Large intestine (tissue), 12 donors: Measurements from ENCODE around the gene CAPN3. TPM values are rescaled to one million over a fixed set of nuclear protein-coding genes. Genes with fewer than 3 reads are reported as not detected.
"Not testable (repeated sequence)": the region's sequence is repeated elsewhere in the genome, so short reads cannot be mapped to it uniquely, and the experiment has no call there.

Experiments
- DNase-seq, 2 donors: peaks; one replicate each; pipeline versions ENCODE4 v3.0.0 to v3.0.0-alpha.2; 2013
- H3K27ac ChIP-seq: one replicate; pipeline ENCODE4 v1.5.1; 2013; ENCODE audit warnings: low read length
- H3K27me3 ChIP-seq: 2 replicates; pipeline ENCODE4 v1.6.1; 2013; ENCODE audit warnings: low read length; ENCODE audit not compliant: control insufficient read depth, insufficient read depth
- H3K36me3 ChIP-seq: 2 replicates; pipeline ENCODE4 v1.6.1; 2013; ENCODE audit warnings: low read length; ENCODE audit not compliant: control insufficient read depth, insufficient read depth
- H3K4me1 ChIP-seq: one replicate; pipeline ENCODE4 v1.6.1; 2013; ENCODE audit warnings: low read length; ENCODE audit not compliant: control insufficient read depth, insufficient read depth
- H3K4me3 ChIP-seq: one replicate; pipeline ENCODE4 v1.5.1; 2013; ENCODE audit warnings: low read length
- H3K9me3 ChIP-seq: one replicate; pipeline ENCODE4 v1.6.1; 2013; ENCODE audit warnings: mild to moderate bottlenecking, low read depth, low read length, moderate library complexity; ENCODE audit not compliant: control insufficient read depth
- WGBS: methylation state at CpG from one replicate; pipeline ENCODE4 v1.1.5; 2013; ENCODE audit warnings: low lambda C conversion rate; ENCODE audit not compliant: insufficient coverage; 5-methylcytosine and 5-hydroxymethylcytosine counted together
- long read RNA-seq, 11 donors: transcript quantifications; one replicate each; lab custom pipeline, GENCODE V29; 2026
- polyA plus RNA-seq: library from polyadenylated mRNA; unstranded; fragments of 120-200 nt; gene quantifications from one replicate; pipeline ENCODE4 v1.2.1, GENCODE V29; 2013

The CAPN3 gene
- polyA plus RNA-seq = 229 TPM
- long read RNA-seq, donor 1, transcript CAPN3-202 (9 exons, 1,271 nt) = major isoform, 18 of 25 reads
- long read RNA-seq, donor 1, partial matches to known transcripts = 0 of 25 reads
- long read RNA-seq, donor 1, other reads (novel, unspliced or antisense) = 0 of 25 reads
- long read RNA-seq, donor 2, transcript CAPN3-202 (9 exons, 1,271 nt) = major isoform, 32 of 74 reads
- long read RNA-seq, donor 2, transcript CAPN3-209 (8 exons, 1,934 nt) = minor isoform, 9 of 74 reads
- long read RNA-seq, donor 2, transcript CAPN3-210 (9 exons, 915 nt) = minor isoform, 11 of 74 reads
- long read RNA-seq, donor 2, partial matches to known transcripts = 13 of 74 reads
- long read RNA-seq, donor 2, other reads (novel, unspliced or antisense) = 9 of 74 reads
- long read RNA-seq, donor 3 = 0 reads
- long read RNA-seq, donor 4, partial matches to known transcripts = 0 of 3 reads
- long read RNA-seq, donor 4, other reads (novel, unspliced or antisense) = 0 of 3 reads
- long read RNA-seq, donor 5, partial matches to known transcripts = 0 of 2 reads
- long read RNA-seq, donor 5, other reads (novel, unspliced or antisense) = 0 of 2 reads
- long read RNA-seq, donor 6, transcript CAPN3-210 (9 exons, 915 nt) = minor isoform, 6 of 123 reads
- long read RNA-seq, donor 6, transcript CAPN3-202 (9 exons, 1,271 nt) = major isoform, 49 of 123 reads
- long read RNA-seq, donor 6, transcript CAPN3-209 (8 exons, 1,934 nt) = minor isoform, 8 of 123 reads
- long read RNA-seq, donor 6, partial matches to known transcripts = 52 of 123 reads
- long read RNA-seq, donor 6, other reads (novel, unspliced or antisense) = 6 of 123 reads
- long read RNA-seq, donor 7, partial matches to known transcripts = 0 of 1 reads
- long read RNA-seq, donor 7, other reads (novel, unspliced or antisense) = 0 of 1 reads
- long read RNA-seq, donor 8, transcript CAPN3-210 (9 exons, 915 nt) = minor isoform, 13 of 119 reads
- long read RNA-seq, donor 8, transcript CAPN3-202 (9 exons, 1,271 nt) = major isoform, 65 of 119 reads
- long read RNA-seq, donor 8, transcript CAPN3-209 (8 exons, 1,934 nt) = minor isoform, 5 of 119 reads
- long read RNA-seq, donor 8, partial matches to known transcripts = 20 of 119 reads
- long read RNA-seq, donor 8, other reads (novel, unspliced or antisense) = 15 of 119 reads
- long read RNA-seq, donor 9, transcript CAPN3-202 (9 exons, 1,271 nt) = major isoform, 49 of 58 reads
- long read RNA-seq, donor 9, transcript CAPN3-210 (9 exons, 915 nt) = minor isoform, 7 of 58 reads
- long read RNA-seq, donor 9, partial matches to known transcripts = 0 of 58 reads
- long read RNA-seq, donor 9, other reads (novel, unspliced or antisense) = 0 of 58 reads
- long read RNA-seq, donor 10, transcript CAPN3-209 (8 exons, 1,934 nt) = minor isoform, 5 of 85 reads
- long read RNA-seq, donor 10, transcript CAPN3-210 (9 exons, 915 nt) = minor isoform, 9 of 85 reads
- long read RNA-seq, donor 10, transcript CAPN3-202 (9 exons, 1,271 nt) = major isoform, 52 of 85 reads
- long read RNA-seq, donor 10, partial matches to known transcripts = 9 of 85 reads
- long read RNA-seq, donor 10, other reads (novel, unspliced or antisense) = 10 of 85 reads
- long read RNA-seq, donor 11, transcript CAPN3-210 (9 exons, 915 nt) = minor isoform, 9 of 53 reads
- long read RNA-seq, donor 11, transcript CAPN3-202 (9 exons, 1,271 nt) = major isoform, 41 of 53 reads
- long read RNA-seq, donor 11, partial matches to known transcripts = 0 of 53 reads
- long read RNA-seq, donor 11, other reads (novel, unspliced or antisense) = 0 of 53 reads

GRCh38 chr15:42359249-42359648 lies at the start of gene CAPN3:
CAPN3 (plus strand) TSS chr15:42359501; CDS start chr15:42359806, 305 bp downstream.
- peaks cover 14% of the 10 kb centered on the region for H3K36me3 ChIP-seq
- H3K4me1 ChIP-seq = no peaks in the 10 kb centered on the region
- H3K4me3 ChIP-seq = no peak within 1 kb of the TSS
- no peaks in the 10 kb centered on the region for H3K27me3 ChIP-seq
- H3K9me3 ChIP-seq = no peaks in the 10 kb centered on the region
- no peak for DNase-seq
- 100% methylated on average over 1 of the region's 1 CpG for WGBS
- H3K27ac ChIP-seq = no peak within 1 kb of the TSS

GRCh38 chr15:42313463-42313862 lies 45.8 kb upstream of the CAPN3 start:
- DNase-seq = no peak
- Histone ChIP-seq H3K27me3 (no peaks in the 10 kb centered on the region), H3K4me3 (no peak overlapping the region), H3K36me3 (peaks cover 20% of the 10 kb centered on the region), H3K4me1 (no peaks in the 10 kb centered on the region), H3K27ac (no peak overlapping the region), H3K9me3 (no peaks in the 10 kb centered on the region)
- WGBS = no CpG with 5 or more reads among the region's 3 CpGs

- Histone ChIP-seq H3K36me3 (peaks cover 14% of the 10 kb centered on the region), H3K4me3 (no peak overlapping the region), H3K27ac (no peak overlapping the region), H3K9me3 (no peaks in the 10 kb centered on the region), H3K4me1 (no peaks in the 10 kb centered on the region), H3K27me3 (no peaks in the 10 kb centered on the region)
- WGBS = 57% methylated on average over 1 of the region's 1 CpG
- peak; percentile 40 to 66 for DNase-seq
These were observed 44.5 kb upstream of the CAPN3 start for GRCh38 chr15:42314818-42315217.

DNA sequence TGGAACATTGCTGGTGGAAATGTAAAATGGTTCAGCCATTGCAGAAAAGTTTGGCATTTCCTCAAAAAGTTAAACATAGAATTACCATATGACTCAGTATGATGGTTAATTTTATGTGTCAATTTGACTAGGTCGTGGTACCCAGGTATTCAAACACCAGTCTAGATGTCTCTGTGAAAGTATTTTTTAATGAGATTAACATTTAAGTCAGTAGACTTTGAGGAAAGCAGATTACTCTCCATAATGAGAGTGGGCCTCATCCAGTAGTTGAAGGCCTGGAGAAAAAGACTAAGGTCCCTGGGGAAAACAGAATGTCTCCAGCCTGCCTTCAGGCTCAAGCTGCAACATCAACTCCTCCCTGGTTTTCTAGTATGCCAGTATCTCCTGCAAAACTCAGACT lies 43.8 kb upstream of the CAPN3 start:
- Histone ChIP-seq H3K9me3 (no peaks in the 10 kb centered on the region), H3K27ac (no peak overlapping the region), H3K4me1 (no peaks in the 10 kb centered on the region), H3K36me3 (peaks cover 8% of the 10 kb centered on the region), H3K4me3 (no peak overlapping the region), H3K27me3 (no peaks in the 10 kb centered on the region)
- DNase-seq = no peak
- WGBS = 80% methylated on average over 1 of the region's 1 CpG

DNA sequence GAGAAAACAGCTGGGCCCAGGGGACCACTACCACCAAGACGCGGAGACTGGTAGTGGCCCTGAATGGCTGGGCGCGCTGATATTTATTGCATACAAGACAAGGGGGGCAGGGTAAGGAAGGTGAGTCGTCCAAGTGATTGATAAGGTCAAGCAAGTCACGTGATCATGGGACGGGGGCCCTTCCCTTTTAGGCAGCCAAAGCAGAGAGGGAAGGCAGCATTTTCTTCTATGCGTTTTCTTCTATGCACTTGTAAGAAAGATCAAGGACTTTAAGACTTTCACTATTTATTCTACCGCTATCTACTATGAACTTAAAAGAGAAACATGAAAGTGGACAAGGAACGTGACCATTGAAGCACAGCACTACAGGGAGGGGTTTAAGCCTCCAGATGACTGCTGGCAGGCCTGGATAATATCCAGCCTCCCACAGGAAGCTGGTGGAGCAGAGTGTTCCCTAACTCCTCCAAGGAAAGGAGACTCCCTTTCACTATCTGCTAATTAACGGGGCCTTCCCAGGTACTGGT lies 43.0 kb upstream of the CAPN3 start:
- not testable (repeated sequence) for H3K4me3 ChIP-seq, H3K27ac ChIP-seq, DNase-seq, H3K9me3 ChIP-seq, H3K4me1 ChIP-seq, H3K36me3 ChIP-seq, H3K27me3 ChIP-seq
- no CpG with 5 or more reads among the region's 11 CpGs for WGBS

DNA sequence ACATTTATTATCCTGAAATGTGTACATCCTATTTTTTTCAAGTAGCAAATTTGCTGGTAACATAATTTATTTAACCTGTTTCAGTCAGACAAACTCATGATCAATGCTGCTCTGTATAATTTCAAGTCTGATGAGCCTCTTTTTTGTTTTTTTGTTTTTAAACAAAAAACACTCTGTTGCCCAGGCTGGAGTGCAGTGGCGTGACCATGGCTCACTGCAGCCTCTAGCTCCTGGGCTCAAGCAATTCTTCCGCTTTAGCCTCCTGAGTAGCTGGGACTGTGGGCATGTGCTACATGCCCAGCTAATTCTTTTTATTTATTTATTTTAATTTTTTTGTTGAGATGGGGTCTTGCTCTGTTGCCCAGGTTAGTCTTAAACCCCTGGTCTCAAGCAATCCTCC lies 40.1 kb upstream of the CAPN3 start:
- H3K4me1 ChIP-seq = no peaks in the 10 kb centered on the region
- no peak overlapping the region for H3K27ac ChIP-seq
- H3K36me3 ChIP-seq = peaks cover 14% of the 10 kb centered on the region
- no peak for DNase-seq
- WGBS = no CpG with 5 or more reads among the region's 2 CpGs
- H3K27me3 ChIP-seq = no peaks in the 10 kb centered on the region
- no peak overlapping the region for H3K4me3 ChIP-seq
- H3K9me3 ChIP-seq = no peaks in the 10 kb centered on the region

DNA sequence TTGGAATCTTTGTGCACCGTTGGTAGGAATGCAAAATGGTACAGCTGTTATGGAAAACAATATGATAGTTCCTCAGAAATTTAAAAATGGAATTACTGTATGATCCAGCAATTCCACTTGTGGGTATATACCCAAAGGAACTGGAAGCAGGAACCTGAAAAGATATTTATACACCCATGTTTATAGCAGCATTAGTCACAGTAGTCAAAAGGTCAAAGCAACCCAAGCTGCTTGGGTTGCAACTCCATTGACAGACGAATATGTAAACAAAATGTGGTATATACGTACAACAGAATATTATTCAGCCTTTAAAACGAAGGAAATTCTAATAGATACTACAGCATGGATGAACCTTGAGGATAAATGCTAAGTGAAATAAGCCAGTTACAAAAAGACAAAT lies 35.0 kb upstream of the CAPN3 start:
- Histone ChIP-seq H3K27ac (no peak overlapping the region), H3K9me3 (no peaks in the 10 kb centered on the region), H3K27me3 (no peaks in the 10 kb centered on the region), H3K4me3 (no peak overlapping the region), H3K36me3 (peaks cover 38% of the 10 kb centered on the region), H3K4me1 (no peaks in the 10 kb centered on the region)
- 100% methylated on average over 1 of the region's 4 CpGs for WGBS
- DNase-seq = no peak

DNA sequence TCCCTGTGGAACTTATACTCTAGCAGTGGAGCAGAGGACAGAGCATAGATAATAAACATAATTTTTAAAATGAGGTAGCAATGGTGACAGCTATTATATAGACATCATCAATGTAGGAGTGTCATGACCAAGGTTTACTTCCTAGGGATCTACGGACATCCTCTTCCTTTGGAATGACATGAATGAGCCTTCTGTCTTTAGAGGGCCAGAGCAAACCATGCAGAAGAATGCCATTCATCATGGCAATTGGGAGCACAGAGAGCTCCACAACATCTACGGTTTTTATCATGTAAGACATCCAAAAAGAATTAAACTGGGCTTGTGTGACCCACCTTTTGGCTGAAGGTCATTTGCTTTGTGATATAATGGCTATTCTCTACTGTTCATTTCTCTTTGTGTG lies 30.1 kb upstream of the CAPN3 start:
- Histone ChIP-seq H3K4me1 (no peaks in the 10 kb centered on the region), H3K36me3 (peaks cover 26% of the 10 kb centered on the region), H3K9me3 (no peaks in the 10 kb centered on the region), H3K27me3 (no peaks in the 10 kb centered on the region), H3K4me3 (no peak overlapping the region), H3K27ac (no peak overlapping the region)
- no peak for DNase-seq
- WGBS = no CpG with 5 or more reads among the region's 2 CpGs

DNA sequence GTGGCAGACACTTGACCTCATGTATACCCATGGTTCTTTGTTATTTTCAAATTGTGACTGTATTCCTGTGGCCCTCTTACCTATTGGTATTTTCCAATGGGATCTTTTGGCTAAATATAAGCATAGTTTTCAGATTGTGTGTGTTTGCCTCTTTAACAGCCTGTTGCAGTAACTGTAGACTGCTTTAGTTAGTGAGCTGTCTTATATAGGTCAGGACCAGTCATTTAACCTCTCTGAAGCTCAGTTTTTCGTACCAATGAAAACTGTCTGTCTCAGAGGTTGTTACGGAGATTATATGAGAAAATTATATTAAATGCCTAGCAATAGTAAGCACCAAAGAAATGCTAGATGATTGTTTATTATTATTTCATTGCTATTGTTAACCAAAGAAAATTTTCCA lies 29.3 kb upstream of the CAPN3 start:
- H3K4me1 ChIP-seq = no peaks in the 10 kb centered on the region
- H3K9me3 ChIP-seq = no peaks in the 10 kb centered on the region
- no peak overlapping the region for H3K27ac ChIP-seq
- DNase-seq = no peak
- no peaks in the 10 kb centered on the region for H3K27me3 ChIP-seq
- H3K4me3 ChIP-seq = no peak overlapping the region
- peaks cover 26% of the 10 kb centered on the region for H3K36me3 ChIP-seq
- WGBS = 100% methylated on average over 1 of the region's 2 CpGs
